HepG2 (cell line): ENCODE results near the gene FLYWCH1.

Experiments used
- SNAPC4 ChIP-seq: sonication (generic); formaldehyde crosslinking; IDR thresholded peaks from 2 replicates; pipeline ENCODE4 v1.4.0; 2020; ENCODE audit warnings: mild to moderate bottlenecking, missing genetic modification reagents
- ZNF318 ChIP-seq: sonication (generic); formaldehyde crosslinking; IDR thresholded peaks from 2 replicates; pipeline ENCODE4 v1.4.0; 2020; ENCODE audit warnings: mild to moderate bottlenecking, missing genetic modification reagents

- no peak for TF ChIP-seq SNAPC4 (CRISPR knock-in tag)
- no peak for TF ChIP-seq ZNF318 (CRISPR knock-in tag)
These were observed 30.3 kb downstream of the FLYWCH1 start for GRCh38 chr16:2942045-2942444.
